LoVo (cell line): Measurements from ENCODE around the gene EXOSC6.
A peak's percentile ranks its signal among the peaks of the same experiment; 100 is the strongest.
"Not testable (repeated sequence)": the region's sequence is repeated elsewhere in the genome, so short reads cannot be mapped to it uniquely, and the experiment has no call there.

Source experiments
- DNase-seq: peaks from one replicate; pipeline ENCODE4 v3.0.0-alpha.2; 2016; ENCODE audit warnings: low spot score

Gene EXOSC6

GRCh38 chr16:70254180-70254964 lies 2.6 kb upstream of the EXOSC6 start:
- no peak for DNase-seq

GRCh38 chr16:70253291-70254106 lies 1.8 kb upstream of the EXOSC6 start:
- DNase-seq: no peak

- no peak for DNase-seq
Observed at GRCh38 chr16:70252355-70252988, 732 bp upstream of the EXOSC6 start.

- DNase-seq: peak; percentile 30
Observed at GRCh38 chr16:70250748-70251628, 752 bp downstream of the EXOSC6 start.

GRCh38 chr16:70249697-70250096 lies 2.0 kb downstream of the EXOSC6 start:
- not testable (repeated sequence) for DNase-seq

- not testable (repeated sequence) for DNase-seq
Observed at GRCh38 chr16:70238773-70239172, 13.0 kb downstream of the EXOSC6 start.

- DNase-seq: not testable (repeated sequence)
Observed at GRCh38 chr16:70231831-70232230, 19.9 kb downstream of the EXOSC6 start.

- DNase-seq: not testable (repeated sequence)
Observed at GRCh38 chr16:70226024-70226423, 25.7 kb downstream of the EXOSC6 start.

- not testable (repeated sequence) for DNase-seq
Observed at GRCh38 chr16:70225430-70225829, 26.3 kb downstream of the EXOSC6 start.

GRCh38 chr16:70224645-70225044 lies 27.1 kb downstream of the EXOSC6 start:
- DNase-seq: not testable (repeated sequence)

- DNase-seq: not testable (repeated sequence)
Observed at GRCh38 chr16:70223971-70224513, 27.7 kb downstream of the EXOSC6 start.

GRCh38 chr16:70223216-70223615 lies 28.5 kb downstream of the EXOSC6 start:
- not testable (repeated sequence) for DNase-seq

- not testable (repeated sequence) for DNase-seq
Observed at GRCh38 chr16:70222574-70222973, 29.2 kb downstream of the EXOSC6 start.

GRCh38 chr16:70218586-70218985 lies 33.2 kb downstream of the EXOSC6 start:
- not testable (repeated sequence) for DNase-seq

- not testable (repeated sequence) for DNase-seq
Observed at GRCh38 chr16:70206382-70206781, 45.4 kb downstream of the EXOSC6 start.

- not testable (repeated sequence) for DNase-seq
Observed at GRCh38 chr16:70204668-70205405, 46.9 kb downstream of the EXOSC6 start.

GRCh38 chr16:70204010-70204409 lies 47.7 kb downstream of the EXOSC6 start:
- DNase-seq: not testable (repeated sequence)

GRCh38 chr16:70203508-70203907 lies 48.2 kb downstream of the EXOSC6 start:
- not testable (repeated sequence) for DNase-seq

GRCh38 chr16:70200063-70200462 lies 51.7 kb downstream of the EXOSC6 start:
- DNase-seq: not testable (repeated sequence)

GRCh38 chr16:70199170-70199569 lies 52.6 kb downstream of the EXOSC6 start:
- not testable (repeated sequence) for DNase-seq
